H1 (cell line): Measurements from ENCODE around the gene OSBPL2. TPM values are rescaled to one million over a fixed set of nuclear protein-coding genes. Genes with fewer than 3 reads are reported as not detected.

Experiments used
- CTCF ChIA-PET: fragments of 300-600 bp; sonication (Branson Sonifier 250); formaldehyde crosslinking; loops from one replicate; lab custom pipeline; 2021; ENCODE audit not compliant: partially characterized antibody; lab: Charles Lee
- POLR2A ChIA-PET: fragments of 300-600 bp; sonication (Branson Sonifier 250); formaldehyde crosslinking; loops from one replicate; lab custom pipeline; 2021; ENCODE audit warnings: inconsistent platforms; ENCODE audit not compliant: partially characterized antibody; lab: Charles Lee
- DNase-seq, 2 experiments: peaks; one replicate each; pipeline versions ENCODE4 v3.0.0 to v3.0.0-alpha.2; 2010 to 2022; ENCODE audit warnings: low spot score in 2 of 2, low read depth in 1 of 2, mixed read lengths in 1 of 2
- FAIRE-seq: peaks from 2 replicates; lab custom pipeline; 2011; peaks lifted over from hg19 to GRCh38; lab: Jason Lieb, UNC
- H2AFZ ChIP-seq: 2 replicates; pipeline ENCODE4 v1.8.1; 2012; ENCODE audit warnings: low read length, inconsistent platforms
- H2AK5ac ChIP-seq: 2 replicates; pipeline ENCODE4 v1.6.1; 2013; ENCODE audit warnings: low read depth, low read length
- H2BK120ac ChIP-seq: replicated peaks from 2 replicates; pipeline ENCODE3; 2013; ENCODE audit warnings: low read depth, low read length, inconsistent platforms
- H2BK12ac ChIP-seq: 2 replicates; pipeline ENCODE4 v1.6.1; 2013; ENCODE audit warnings: low read depth, low read length
- H2BK15ac ChIP-seq: 2 replicates; pipeline ENCODE4 v1.6.1; 2013; ENCODE audit warnings: low read length
- H2BK20ac ChIP-seq: 2 replicates; pipeline ENCODE4 v1.6.1; 2013; ENCODE audit warnings: low read length
- H2BK5ac ChIP-seq: 2 replicates; pipeline ENCODE4 v1.6.1; 2013; ENCODE audit warnings: low read depth, low read length
- H3K14ac ChIP-seq: 2 replicates; pipeline ENCODE4 v1.6.1; 2013; ENCODE audit warnings: inconsistent platforms; ENCODE audit not compliant: insufficient read length
- H3K18ac ChIP-seq: 2 replicates; pipeline ENCODE4 v1.6.1; 2013; ENCODE audit warnings: low read length; ENCODE audit errors: extremely low read depth
- H3K23ac ChIP-seq: 2 replicates; pipeline ENCODE4 v1.6.1; 2013; ENCODE audit warnings: inconsistent platforms; ENCODE audit not compliant: insufficient read length
- H3K23me2 ChIP-seq: 2 replicates; pipeline ENCODE4 v1.6.1; 2013; ENCODE audit warnings: low read depth, low read length
- H3K27ac ChIP-seq: 2 replicates; pipeline ENCODE4 v1.6.1; 2011; ENCODE audit warnings: low read depth, low read length, inconsistent platforms
- H3K27me3 ChIP-seq, 4 experiments: replicated peaks in 1 of 4; 1 replicate in 1 of 4; 2 replicates in 3 of 4; pipeline versions ENCODE4 v1.6.1 to v1.8.1; 2011 to 2013; ENCODE audit warnings: low read length in 3 of 4, mild to moderate bottlenecking in 3 of 4, inconsistent platforms in 2 of 4, mixed read lengths in 2 of 4, moderate library complexity in 1 of 4; ENCODE audit not compliant: control insufficient read depth in 3 of 4, insufficient read depth in 3 of 4; ENCODE audit errors: extremely low read depth in 1 of 4
- H3K36me3 ChIP-seq, 4 experiments: 2 replicates each; pipeline versions ENCODE4 v1.6.1 to v1.8.1; 2011 to 2013; ENCODE audit warnings: mild to moderate bottlenecking in 4 of 4, low read length in 3 of 4, moderate library complexity in 2 of 4, control low read depth in 1 of 4, inconsistent platforms in 1 of 4; ENCODE audit not compliant: insufficient read depth in 4 of 4, control insufficient read depth in 2 of 4
- H3K4ac ChIP-seq: replicated peaks from 2 replicates; pipeline ENCODE3; 2013; ENCODE audit warnings: low read length, low read depth, mixed read lengths, inconsistent platforms; ENCODE audit not compliant: insufficient read length
- H3K4me1 ChIP-seq, 4 experiments: replicated peaks in 1 of 4; 1 replicate in 1 of 4; 2 replicates in 3 of 4; pipeline versions ENCODE4 v1.6.1 to v1.8.1; 2011 to 2013; ENCODE audit warnings: low read length in 3 of 4, inconsistent platforms in 2 of 4, mixed read lengths in 1 of 4; ENCODE audit not compliant: insufficient read depth in 4 of 4, control insufficient read depth in 3 of 4
- H3K4me2 ChIP-seq, 2 experiments: 2 replicates each; pipeline versions ENCODE4 v1.6.1 to v1.8.1; 2011 to 2013; ENCODE audit warnings: low read depth in 2 of 2, low read length in 2 of 2, control low read depth in 1 of 2, inconsistent platforms in 1 of 2, mild to moderate bottlenecking in 1 of 2; ENCODE audit not compliant: insufficient read depth in 1 of 2
- H3K4me3 ChIP-seq, 4 experiments: fragments of 200-600, 300-600 bp in 1 of 4; sonication (generic), shearing (Covaris generic), sonication (Bioruptor Twin) in 1 of 4; 2 replicates each; pipeline versions ENCODE4 v1.5.1 to v1.8.1; 2011 to 2016; ENCODE audit warnings: low read length in 4 of 4, low read depth in 3 of 4, control low read depth in 2 of 4, inconsistent platforms in 2 of 4, mild to moderate bottlenecking in 2 of 4, mixed read lengths in 1 of 4, moderate library complexity in 1 of 4; ENCODE audit not compliant: insufficient read depth in 2 of 4; ENCODE audit errors: extremely low read depth in 1 of 4
- H3K56ac ChIP-seq: replicated peaks from 2 replicates; pipeline ENCODE3; 2013; ENCODE audit warnings: low read depth, mild to moderate bottlenecking, mixed read lengths, low read length, inconsistent platforms; ENCODE audit not compliant: insufficient read length
- H3K79me1 ChIP-seq: 2 replicates; pipeline ENCODE4 v1.6.1; 2013; ENCODE audit warnings: low read depth, low read length, control low read depth
- H3K79me2 ChIP-seq, 2 experiments: 2 replicates each; pipeline versions ENCODE4 v1.6.1 to v1.8.1; 2012 to 2013; ENCODE audit warnings: low read length in 2 of 2, mild to moderate bottlenecking in 2 of 2, inconsistent platforms in 1 of 2; ENCODE audit not compliant: insufficient read depth in 2 of 2, control insufficient read depth in 1 of 2
- H3K9ac ChIP-seq, 4 experiments: replicated peaks in 1 of 4; 1 replicate in 1 of 4; 2 replicates in 3 of 4; pipeline versions ENCODE4 v1.6.1 to v1.8.1; 2011 to 2013; ENCODE audit warnings: low read depth in 3 of 4, low read length in 3 of 4, control low read depth in 2 of 4, mild to moderate bottlenecking in 2 of 4, moderate library complexity in 2 of 4, inconsistent platforms in 1 of 4; ENCODE audit errors: extremely low read depth in 1 of 4
- H3K9me3 ChIP-seq, 2 experiments: 2 replicates each; pipeline versions ENCODE4 v1.6.1 to v1.8.1; 2012 to 2013; ENCODE audit warnings: mild to moderate bottlenecking in 2 of 2, moderate library complexity in 2 of 2, control low read depth in 1 of 2, inconsistent platforms in 1 of 2, low read depth in 1 of 2, low read length in 1 of 2, mixed read lengths in 1 of 2; ENCODE audit not compliant: insufficient read depth in 2 of 2
- H4K20me1 ChIP-seq, 2 experiments: replicated peaks in 1 of 2; 2 replicates each; pipeline versions ENCODE3 to v1.8.1; 2011 to 2013; ENCODE audit warnings: inconsistent platforms in 2 of 2, low read length in 2 of 2, mild to moderate bottlenecking in 1 of 2; ENCODE audit not compliant: insufficient read depth in 2 of 2, control insufficient read depth in 1 of 2
- H4K5ac ChIP-seq: 2 replicates; pipeline ENCODE4 v1.6.1; 2013; ENCODE audit warnings: low read length, low read depth, mixed read lengths, inconsistent platforms; ENCODE audit not compliant: insufficient read length
- H4K8ac ChIP-seq: 2 replicates; pipeline ENCODE4 v1.8.0; 2013; ENCODE audit warnings: mild to moderate bottlenecking, moderate library complexity, low read length, inconsistent platforms; ENCODE audit not compliant: insufficient read depth; ENCODE audit errors: extremely low read depth
- H4K91ac ChIP-seq: replicated peaks from 2 replicates; pipeline ENCODE3; 2013; ENCODE audit warnings: low read length, mixed read lengths, inconsistent platforms; ENCODE audit not compliant: insufficient read length
- TEAD4 ChIP-seq: IDR thresholded peaks from 2 replicates; pipeline ENCODE4 v1.6.1; 2012; ENCODE audit warnings: low read depth, low read length, inconsistent platforms, mixed read lengths
- WGBS, 2 experiments: shearing (Covaris generic) in 1 of 2; methylation state at CpG; one replicate each; pipeline versions ENCODE4 v1.1.6 to v1.1.7; 2013 to 2015; ENCODE audit warnings: low lambda C conversion rate in 2 of 2, mixed read lengths in 2 of 2, inconsistent platforms in 1 of 2, low coverage in 1 of 2, missing lambda C conversion rate in 1 of 2; ENCODE audit not compliant: insufficient replicate concordance in 2 of 2, insufficient coverage in 1 of 2, insufficient read length in 1 of 2; ENCODE audit errors: extremely low coverage in 1 of 2, missing lambda C conversion rate in 1 of 2; 5-methylcytosine and 5-hydroxymethylcytosine counted together
- polyA plus RNA-seq, 7 experiments: library from polyadenylated mRNA; depleted of rRNA in 3 of 7; stranded (reverse) in 5 of 7; unstranded in 2 of 7; fragments of >200 nt in 5 of 7; fragments of 200-250 nt in 2 of 7; gene quantifications; 1 replicate in 5 of 7; 2 replicates in 1 of 7; 4 replicates in 1 of 7; pipeline versions ENCODE4 v1.2.1 to v1.2.3, GENCODE V29; 2011 to 2013; ENCODE audit warnings: missing spikeins in 2 of 7, mixed read lengths in 2 of 7
- total RNA-seq: library from RNA; stranded (reverse); fragmentation: NEBNext Ultra II Directional; extraction: Animal tissue kit (Norgen Biotek cat#: 25700); gene quantifications from 2 replicates; pipeline ENCODE4 v1.2.1, GENCODE V29; 2021

The OSBPL2 gene
- total and polyA plus RNA-seq, 2 of the 8 experiments (the other 6 are each of a cell fraction or from before 2014, with no cell fraction given) = 11.7 to 42.4 TPM

DNA sequence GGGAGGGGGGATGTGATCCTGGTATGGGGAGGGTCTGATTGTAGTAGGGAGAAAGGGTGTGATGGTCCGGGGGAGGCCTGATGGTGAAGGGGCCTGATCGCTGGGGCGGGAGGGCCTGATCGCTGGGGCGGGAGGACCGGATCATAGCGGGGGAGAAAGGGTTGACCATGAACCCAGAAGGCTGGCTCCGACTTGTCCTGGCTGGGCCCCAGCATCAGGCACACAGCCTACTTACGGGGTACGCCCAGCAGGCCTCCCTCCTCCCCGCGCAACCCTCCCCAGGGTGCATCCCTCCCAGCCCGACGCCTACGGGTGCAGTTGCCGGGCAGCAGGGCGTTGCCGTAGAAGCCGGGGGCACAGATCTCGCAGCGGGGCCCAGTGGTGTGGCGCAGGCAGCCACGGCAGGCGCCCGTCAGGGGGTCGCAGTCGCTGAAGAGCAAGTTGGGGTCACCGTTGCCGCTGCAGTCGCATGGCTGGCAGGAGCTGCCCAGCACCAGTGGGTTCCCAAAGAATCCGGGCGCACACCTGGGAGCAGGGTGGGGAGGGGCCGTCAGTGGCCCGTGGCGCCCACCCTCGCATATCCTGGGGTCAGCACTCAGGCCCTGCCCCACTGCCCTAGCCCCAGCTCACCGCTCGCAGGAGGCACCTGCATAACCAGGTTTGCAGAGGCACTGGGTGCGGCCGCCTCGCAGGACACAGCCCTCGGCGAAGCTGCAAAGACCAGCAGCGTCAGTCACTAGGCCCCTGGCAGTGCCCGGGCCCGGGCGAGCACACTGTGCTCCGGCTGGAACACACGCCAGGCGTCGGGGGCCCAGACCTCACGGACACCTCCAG, 85.0 kb downstream of the OSBPL2 start:
- Histone ChIP-seq H3K56ac (no peak overlapping the region), H3K36me3 (peaks cover 41 to 88% (median 68%) of the 10 kb centered on the region in 4 experiments), H2BK20ac (no peak overlapping the region), H4K8ac (no peak overlapping the region; the same call in 1 of the 2 replicates), H2BK15ac (no peak overlapping the region), H3K4me1 (no peaks in the 10 kb centered on the region), H3K79me2 (no peaks in the 10 kb centered on the region), H3K9me3 (peaks cover 0 to 19% of the 10 kb centered on the region in 2 experiments; a peak in 2 of 4 replicates), H3K23me2 (no peaks in the 10 kb centered on the region), H3K4ac (no peak overlapping the region), H4K91ac (no peak overlapping the region), H2BK5ac (no peak overlapping the region), H3K4me2 (no peak overlapping the region), H3K79me1 (no peaks in the 10 kb centered on the region), H2AK5ac (no peak overlapping the region), H2BK12ac (no peak overlapping the region), H2BK120ac (no peak overlapping the region), H3K23ac (no peak overlapping the region), H3K14ac (no peak overlapping the region), H3K18ac (no peak overlapping the region), H3K27ac (no peak overlapping the region), H3K27me3 (no peaks in the 10 kb centered on the region), H4K5ac (no peak overlapping the region), H3K9ac (no peak overlapping the region), H4K20me1 (peaks cover 0 to 9% of the 10 kb centered on the region in 2 experiments), H3K4me3 (no peak overlapping the region), H2AFZ (no peak overlapping the region)
- CTCF ChIA-PET = interaction anchor here (0.7 to 1.9 kb wide), 5 partner anchors 9 to 59 kb away, joined by 3 to 5 read pairs (median 3); no protein-coding TSS in a partner anchor
- FAIRE-seq (no peak), DNase-seq (no peak)
- POLR2A ChIA-PET = interaction anchor here (0.9 to 13.3 kb wide), 7 partner anchors 9 to 66 kb away, joined by 3 to 151 read pairs (median 6); partner anchors contain the start of gene ADRM1
- WGBS, 2 experiments = 90% methylated on average over 22 of the region's 52 CpGs; no CpG with 5 or more reads in 1 of the 2 experiments
- TF ChIP-seq TEAD4 = no peak
